Central memory CD8-positive, alpha-beta T cell (primary cell): ENCODE data around the gene BPIFA2.
"Not testable (repeated sequence)": the region's sequence is repeated elsewhere in the genome, so short reads cannot be mapped to it uniquely, and the experiment has no call there.

Source experiments
- ATAC-seq: fragments of 150-1000 bp; cut with Tn5 transposase; replicated peaks from 2 replicates; pipeline ENCODE4 v1.10.0; 2022; ENCODE audit warnings: mild to moderate bottlenecking, moderate FRiP score, moderate number of reproducible peaks; ENCODE audit not compliant: poor library complexity, severe bottlenecking; ENCODE audit errors: extremely low read depth
- DNase-seq, 2 donors: peaks; one replicate each; pipeline ENCODE4 v3.0.0; 2021; ENCODE audit warnings: low spot score in 2 of 2
- H3K27ac Mint-ChIP-seq: one replicate; pipeline ENCODE4 v1.8.0; 2022; ENCODE audit warnings: low read depth, mild to moderate bottlenecking, moderate library complexity, mixed read lengths
- H3K27me3 Mint-ChIP-seq: one replicate; pipeline ENCODE4 v1.8.0; 2022; ENCODE audit warnings: mixed read lengths
- H3K36me3 Mint-ChIP-seq: one replicate; pipeline ENCODE4 v1.8.0; 2022; ENCODE audit warnings: mild to moderate bottlenecking, moderate library complexity, mixed read lengths; ENCODE audit not compliant: insufficient read depth
- H3K4me1 Mint-ChIP-seq: one replicate; pipeline ENCODE4 v1.8.0; 2022; ENCODE audit warnings: mixed read lengths
- H3K4me3 Mint-ChIP-seq: one replicate; pipeline ENCODE4 v1.8.0; 2022; ENCODE audit warnings: mild to moderate bottlenecking, moderate library complexity, mixed read lengths
- H3K9me3 Mint-ChIP-seq: one replicate; pipeline ENCODE4 v1.8.0; 2022; ENCODE audit warnings: mixed read lengths

BPIFA2 gene, protein sequence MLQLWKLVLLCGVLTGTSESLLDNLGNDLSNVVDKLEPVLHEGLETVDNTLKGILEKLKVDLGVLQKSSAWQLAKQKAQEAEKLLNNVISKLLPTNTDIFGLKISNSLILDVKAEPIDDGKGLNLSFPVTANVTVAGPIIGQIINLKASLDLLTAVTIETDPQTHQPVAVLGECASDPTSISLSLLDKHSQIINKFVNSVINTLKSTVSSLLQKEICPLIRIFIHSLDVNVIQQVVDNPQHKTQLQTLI

DNA sequence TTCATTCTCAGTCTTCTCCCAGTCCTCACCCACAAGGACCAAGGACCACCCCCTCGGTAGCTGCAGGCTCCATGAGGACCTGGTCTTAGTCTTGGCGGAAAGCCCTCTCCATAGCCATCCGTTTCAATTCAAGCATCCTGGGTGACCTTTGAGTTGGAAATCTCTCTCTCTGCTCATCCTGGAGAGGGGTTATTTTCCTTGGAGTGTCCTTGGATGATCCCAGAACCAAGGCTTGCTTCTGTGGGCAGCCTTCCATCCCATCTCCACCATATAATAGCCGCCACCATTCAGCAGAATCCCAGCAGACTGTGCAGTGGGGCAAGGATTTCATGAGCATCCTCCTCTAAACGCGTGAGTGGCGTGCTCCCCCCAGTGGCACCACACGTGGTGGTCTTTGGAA, at the start of gene BPIFA2:
BPIFA2 (plus strand) TSS at position 301 of the 400 bp plus-strand sequence. CDS start 987 bp downstream, outside the sequence.
- Mint-ChIP-seq H3K4me3 (no peak within 1 kb of the TSS), H3K27ac (no peak within 1 kb of the TSS), H3K36me3 (no peaks in the 10 kb centered on the region), H3K9me3 (peaks cover 8% of the 10 kb centered on the region), H3K27me3 (peaks cover 58% of the 10 kb centered on the region), H3K4me1 (no peaks in the 10 kb centered on the region)
- no peak for DNase-seq
- ATAC-seq, result no peak

DNA sequence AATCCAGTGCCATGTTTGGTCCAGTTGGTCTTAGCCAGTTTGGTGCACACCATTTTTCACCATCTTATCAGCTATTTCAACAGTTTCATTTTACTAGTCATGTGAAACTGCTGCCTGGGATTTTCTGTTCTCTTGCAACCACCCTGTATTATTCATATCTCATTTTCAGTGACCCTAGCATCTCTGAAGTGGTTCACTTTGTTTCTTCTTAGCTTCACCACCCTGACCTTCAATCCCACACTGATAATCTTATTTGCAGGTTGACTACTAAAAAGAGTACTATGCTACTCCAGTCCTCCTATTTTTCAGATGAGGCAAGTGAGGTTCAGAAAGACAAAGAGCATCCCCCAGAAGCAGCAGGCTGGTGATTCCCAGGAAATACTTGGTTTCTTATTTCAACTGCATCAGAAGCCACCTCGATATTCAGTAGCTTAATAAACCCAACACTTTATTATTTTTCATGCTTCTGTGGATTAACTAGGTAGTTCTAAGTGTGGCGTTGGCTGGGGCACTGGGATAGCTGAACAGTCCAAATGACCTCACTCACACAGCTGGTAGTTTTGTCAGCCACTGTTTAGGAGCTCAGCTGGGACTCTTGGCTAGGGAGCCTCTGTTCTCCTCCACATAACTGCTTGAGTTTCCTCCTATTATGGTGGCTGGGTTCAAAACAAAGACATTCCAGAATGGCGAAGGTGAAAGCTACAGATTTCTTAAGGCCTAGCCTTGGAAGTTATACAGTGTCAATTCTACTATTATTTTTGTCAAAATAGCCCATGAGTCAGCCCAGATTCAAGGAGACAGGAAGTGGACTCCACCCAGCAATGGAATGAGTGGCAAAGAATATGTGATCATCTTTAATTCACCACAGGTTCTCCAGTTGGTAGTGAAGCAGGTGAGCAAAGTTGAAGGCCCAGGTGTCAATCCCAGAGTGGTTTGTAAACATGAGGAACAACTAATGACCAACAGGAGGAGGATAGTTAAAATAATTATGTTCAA, 47.9 kb upstream of the BPIFA2 start:
- Mint-ChIP-seq H3K36me3 (peaks cover under 1% of the 10 kb centered on the region), H3K9me3 (no peaks in the 10 kb centered on the region), H3K27me3 (peaks cover 32% of the 10 kb centered on the region), H3K4me3 (no peak overlapping the region), H3K4me1 (no peaks in the 10 kb centered on the region), H3K27ac (no peak overlapping the region)
- DNase-seq (no peak), ATAC-seq (no peak)

DNA sequence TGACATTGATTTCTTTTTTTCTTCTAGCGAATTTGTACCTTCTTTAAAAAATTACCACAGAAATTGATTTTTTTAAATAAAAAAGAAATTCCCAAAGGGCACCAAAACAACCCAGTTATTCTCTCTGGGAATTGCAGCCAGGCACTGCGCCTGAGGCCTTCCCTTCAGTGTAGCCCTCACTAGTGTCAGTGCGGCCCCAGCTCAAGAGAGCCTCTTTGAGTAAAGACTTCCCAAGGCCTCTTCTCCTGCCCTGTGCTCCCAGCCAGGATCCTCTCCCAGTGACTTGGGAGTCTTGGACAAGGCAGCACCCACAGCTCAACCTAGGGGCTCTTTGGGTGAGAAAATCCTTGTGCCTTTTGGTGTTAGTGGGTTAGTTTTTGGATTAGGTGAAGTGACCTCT, 47.0 kb upstream of the BPIFA2 start:
- ATAC-seq, result no peak
- Mint-ChIP-seq H3K27ac (no peak overlapping the region), H3K4me1 (no peaks in the 10 kb centered on the region), H3K9me3 (no peaks in the 10 kb centered on the region), H3K36me3 (no peaks in the 10 kb centered on the region), H3K27me3 (peaks cover 41% of the 10 kb centered on the region), H3K4me3 (no peak overlapping the region)
- DNase-seq, result no peak

DNA sequence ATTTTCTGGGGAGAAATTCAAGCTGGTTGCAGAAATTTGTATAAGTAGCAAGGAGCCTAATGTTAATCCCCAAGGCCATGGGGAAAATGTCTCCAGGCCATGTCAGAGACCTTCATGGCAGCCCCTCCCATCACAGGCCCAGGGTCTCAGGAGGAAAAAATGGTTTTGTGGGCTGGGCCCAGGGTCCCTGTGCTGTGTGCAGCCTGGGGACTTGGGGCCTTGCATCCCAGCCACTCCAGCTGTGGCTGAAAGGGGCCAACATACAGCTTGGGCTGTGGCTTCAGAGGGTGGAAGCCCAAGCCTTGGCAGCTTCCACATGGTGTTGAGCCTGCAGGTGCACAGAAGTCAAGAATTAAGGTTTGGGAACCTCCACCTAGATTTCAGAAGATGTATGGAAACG, 45.7 kb upstream of the BPIFA2 start:
- H3K4me1 Mint-ChIP-seq, ATAC-seq: not testable (repeated sequence)

DNA sequence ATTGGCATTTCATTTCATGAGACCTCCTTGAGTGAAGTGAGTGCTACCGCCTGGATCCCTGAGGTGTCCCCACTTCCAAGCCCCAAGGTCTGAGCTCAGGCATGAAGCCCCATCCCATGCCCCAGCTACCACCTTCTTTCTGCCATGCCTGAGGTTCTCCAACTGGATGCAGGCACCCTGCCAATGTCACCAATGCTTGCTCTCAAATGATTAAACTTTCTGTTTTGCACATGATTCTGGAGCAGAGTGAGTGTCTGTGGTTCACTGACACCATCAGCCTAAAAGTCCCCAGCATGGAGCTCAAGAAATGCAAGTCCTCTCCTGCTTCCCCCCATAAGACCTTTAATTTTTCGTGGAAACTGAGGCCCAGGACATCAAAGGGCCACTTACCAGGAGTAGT, 43.7 kb upstream of the BPIFA2 start:
- no peak for ATAC-seq
- H3K36me3 Mint-ChIP-seq, result no peaks in the 10 kb centered on the region
- peaks cover 42% of the 10 kb centered on the region for H3K27me3 Mint-ChIP-seq
- no peaks in the 10 kb centered on the region for H3K9me3 Mint-ChIP-seq
- H3K4me1 Mint-ChIP-seq, result no peaks in the 10 kb centered on the region
- no peak overlapping the region for H3K4me3 Mint-ChIP-seq
- no peak overlapping the region for H3K27ac Mint-ChIP-seq
- DNase-seq, result no peak

More for the DNA sequence above, 45.7 kb upstream of the BPIFA2 start:
- not testable (repeated sequence) for H3K9me3 Mint-ChIP-seq, DNase-seq, H3K4me3 Mint-ChIP-seq, H3K36me3 Mint-ChIP-seq, H3K27ac Mint-ChIP-seq
- H3K27me3 Mint-ChIP-seq, result peaks cover 43% of the 10 kb centered on the region

DNA sequence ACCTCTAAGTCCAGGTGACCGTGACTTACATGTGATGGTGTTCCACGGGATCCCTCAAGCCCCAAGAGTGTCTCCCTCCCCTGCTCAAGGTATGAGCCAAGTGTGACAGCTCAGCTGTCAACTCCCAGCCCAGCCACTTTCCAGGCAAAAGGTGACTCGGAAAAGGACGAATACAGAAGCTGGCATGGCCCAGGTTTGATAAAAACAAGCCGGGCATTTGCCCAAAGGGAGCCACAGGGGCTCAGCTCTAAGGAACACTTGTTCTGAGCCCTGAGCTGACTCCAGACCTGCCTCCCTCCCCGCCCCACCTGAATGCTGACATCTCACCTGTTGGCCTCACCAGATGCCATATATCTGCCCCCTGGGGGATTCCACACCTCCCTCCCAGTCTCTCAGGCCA, 43.0 kb upstream of the BPIFA2 start:
- H3K9me3 Mint-ChIP-seq, result no peaks in the 10 kb centered on the region
- ATAC-seq (no peak), DNase-seq (no peak)
- H3K27ac Mint-ChIP-seq, result no peak overlapping the region
- no peak overlapping the region for H3K4me3 Mint-ChIP-seq
- H3K27me3 Mint-ChIP-seq, result peaks cover 49% of the 10 kb centered on the region
- no peaks in the 10 kb centered on the region for H3K4me1 Mint-ChIP-seq
- H3K36me3 Mint-ChIP-seq, result no peaks in the 10 kb centered on the region

DNA sequence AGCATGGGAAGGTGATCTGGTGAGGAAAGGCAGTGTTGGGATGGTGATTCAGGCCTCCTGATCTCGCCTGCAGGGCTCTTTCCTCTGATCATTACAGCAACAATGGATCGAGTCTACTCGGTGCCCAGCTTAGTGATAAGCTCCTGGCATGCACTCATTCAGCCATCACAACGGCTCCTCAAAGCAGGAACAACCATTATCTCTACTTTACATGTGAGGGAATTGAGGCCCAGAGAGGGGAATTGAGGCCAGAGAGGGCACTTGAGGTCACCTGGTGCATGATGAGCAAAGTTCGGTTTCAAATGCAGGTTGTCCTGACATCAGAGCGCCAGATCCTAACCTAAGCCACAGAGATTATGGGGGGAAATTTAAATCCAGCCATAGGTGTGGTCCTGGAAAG, 42.0 kb upstream of the BPIFA2 start:
- no peaks in the 10 kb centered on the region for H3K4me1 Mint-ChIP-seq
- no peak overlapping the region for H3K27ac Mint-ChIP-seq
- H3K36me3 Mint-ChIP-seq, result no peaks in the 10 kb centered on the region
- no peak for DNase-seq
- H3K9me3 Mint-ChIP-seq, result no peaks in the 10 kb centered on the region
- peaks cover 50% of the 10 kb centered on the region for H3K27me3 Mint-ChIP-seq
- no peak for ATAC-seq
- H3K4me3 Mint-ChIP-seq, result no peak overlapping the region

DNA sequence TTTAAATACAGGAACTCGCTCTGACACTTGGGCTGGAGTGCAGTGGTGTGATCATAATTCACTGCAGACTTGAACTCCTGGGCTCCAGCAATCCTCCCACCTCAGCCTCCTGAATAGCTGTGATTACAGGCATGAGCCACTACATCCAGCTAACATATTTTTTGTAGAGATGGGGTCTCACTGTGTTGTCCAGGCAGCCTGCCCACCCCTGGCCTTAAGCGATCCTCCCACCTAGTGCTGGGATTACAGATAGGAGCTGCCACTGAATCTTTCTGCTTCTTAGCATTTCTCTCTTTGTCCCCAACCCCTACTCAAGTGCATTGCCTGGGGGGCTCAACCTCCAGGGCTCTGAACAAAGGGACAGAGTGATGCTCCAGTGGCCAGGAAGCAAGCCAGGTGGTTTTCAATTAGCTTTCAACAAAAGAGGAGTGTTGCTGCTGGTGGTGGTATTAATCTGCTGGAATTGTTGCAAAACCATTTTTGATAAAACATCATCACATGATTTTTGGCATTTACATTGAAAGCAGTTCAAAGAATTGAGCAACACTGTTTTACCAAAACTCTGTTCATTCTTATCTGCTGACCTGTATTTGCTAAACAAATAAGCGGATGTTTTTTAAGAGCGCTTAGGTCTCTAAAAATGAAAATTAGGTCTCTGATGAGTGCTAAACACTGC, 40.4 kb upstream of the BPIFA2 start:
- Mint-ChIP-seq H3K4me3 (no peak overlapping the region), H3K9me3 (no peaks in the 10 kb centered on the region), H3K27ac (no peak overlapping the region), H3K36me3 (no peaks in the 10 kb centered on the region), H3K4me1 (no peaks in the 10 kb centered on the region), H3K27me3 (peaks cover 50% of the 10 kb centered on the region)
- no peak for DNase-seq
- ATAC-seq, result no peak

DNA sequence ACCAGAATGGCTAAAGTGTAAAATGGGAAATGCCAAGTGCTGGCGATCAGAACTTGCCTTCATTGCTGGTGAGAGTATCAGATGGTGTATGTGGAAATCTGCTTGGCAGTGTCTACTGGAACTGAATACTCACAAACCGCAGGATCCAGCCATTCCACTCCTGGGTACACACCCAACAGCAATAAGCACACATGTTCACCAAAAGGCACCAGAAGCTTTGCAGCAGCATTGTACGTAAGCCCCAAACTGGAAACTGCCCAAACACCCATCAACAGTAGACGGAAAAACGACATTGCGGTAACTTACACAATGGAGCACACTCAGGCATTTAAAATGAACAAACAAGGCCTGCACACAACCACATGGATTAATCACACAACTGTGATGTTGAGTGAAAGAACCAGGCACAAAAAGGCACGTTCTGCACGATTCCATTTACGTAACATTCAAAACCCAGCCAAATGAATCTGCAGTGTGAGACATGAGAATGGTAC, 37.3 kb upstream of the BPIFA2 start:
- Mint-ChIP-seq H3K9me3 (no peaks in the 10 kb centered on the region), H3K4me1 (no peaks in the 10 kb centered on the region), H3K36me3 (no peaks in the 10 kb centered on the region), H3K4me3 (no peak overlapping the region), H3K27me3 (peaks cover 27% of the 10 kb centered on the region), H3K27ac (no peak overlapping the region)
- DNase-seq, result no peak
- no peak for ATAC-seq

DNA sequence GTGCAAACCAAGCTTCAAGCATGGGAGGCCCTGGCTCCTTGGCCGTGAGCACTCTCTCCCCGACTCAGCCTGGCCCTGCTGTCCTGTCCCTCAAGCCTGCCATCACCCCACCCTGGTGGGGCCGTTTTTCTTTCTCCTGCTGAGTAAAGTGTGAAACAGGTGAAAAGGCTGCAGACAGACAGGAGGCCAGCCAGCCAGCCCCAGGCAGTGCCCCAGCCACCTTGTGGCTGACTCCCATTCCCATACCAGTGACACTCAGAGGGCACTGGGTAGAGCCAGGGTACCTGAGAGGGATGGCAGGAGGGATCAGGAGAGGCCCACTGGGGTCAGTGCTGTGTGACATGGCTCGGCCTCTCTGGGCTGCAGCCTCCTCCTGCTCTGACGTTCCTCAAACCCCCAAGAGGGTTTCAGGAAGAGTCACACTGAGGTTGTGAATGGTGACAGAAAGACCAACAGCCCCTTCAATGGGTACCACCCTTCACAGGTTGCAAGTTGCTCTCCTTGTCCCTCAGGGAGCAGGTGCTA, 35.9 kb upstream of the BPIFA2 start:
- H3K27ac Mint-ChIP-seq, result no peak overlapping the region
- H3K4me1 Mint-ChIP-seq, result no peaks in the 10 kb centered on the region
- no peaks in the 10 kb centered on the region for H3K9me3 Mint-ChIP-seq
- no peak overlapping the region for H3K4me3 Mint-ChIP-seq
- peaks cover 25% of the 10 kb centered on the region for H3K27me3 Mint-ChIP-seq
- no peaks in the 10 kb centered on the region for H3K36me3 Mint-ChIP-seq
- no peak for ATAC-seq
- no peak for DNase-seq

DNA sequence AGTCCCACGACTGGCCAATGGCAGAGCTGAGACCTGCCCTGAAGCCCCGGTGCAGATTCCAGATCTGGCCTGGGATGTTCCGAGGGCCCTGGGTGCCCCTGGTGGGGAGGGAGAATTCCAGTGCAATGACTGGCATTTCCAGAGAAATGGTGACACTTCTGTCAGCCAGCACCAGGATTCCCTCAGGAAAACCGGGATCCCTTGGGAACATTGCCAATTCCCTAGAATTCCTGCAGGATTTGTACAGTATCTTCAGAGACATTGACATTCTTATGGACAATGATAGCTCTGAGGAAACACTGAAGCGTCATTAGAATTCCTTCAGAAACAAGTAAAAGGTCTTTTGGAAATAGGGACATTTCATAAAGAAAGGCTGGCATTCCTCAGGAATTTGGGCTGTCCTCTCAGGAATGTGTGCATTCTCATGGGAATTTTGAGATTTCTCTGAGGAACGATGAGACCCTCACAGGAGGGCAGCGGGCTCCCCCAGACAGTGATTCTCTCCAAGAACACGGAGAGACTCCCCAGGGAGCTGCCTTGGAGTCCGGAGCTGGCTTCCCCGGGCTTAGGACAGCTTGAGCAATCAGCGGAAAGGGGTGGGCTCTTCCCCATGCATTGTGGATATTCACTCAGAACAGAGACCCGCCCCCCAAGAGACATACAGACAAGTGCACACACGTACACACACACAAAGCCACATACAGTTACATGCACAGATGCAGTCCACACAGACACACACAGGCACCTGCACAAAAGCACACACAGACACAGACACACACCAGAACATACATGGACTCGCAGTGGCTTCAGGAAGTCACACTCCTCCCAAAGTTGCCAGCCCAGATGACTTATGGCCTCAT, 35.2 kb upstream of the BPIFA2 start:
- Mint-ChIP-seq H3K4me3 (no peak overlapping the region), H3K36me3 (no peaks in the 10 kb centered on the region), H3K9me3 (no peaks in the 10 kb centered on the region), H3K27ac (no peak overlapping the region), H3K4me1 (no peaks in the 10 kb centered on the region), H3K27me3 (peaks cover 25% of the 10 kb centered on the region)
- no peak for ATAC-seq
- no peak for DNase-seq
